C4-2B (cell line): ENCODE measurements around the gene SRPX2.

Source experiments
- ZFX ChIP-seq: fragments of 450-650 bp; IDR thresholded peaks from 2 replicates; pipeline ENCODE4 v1.6.1; 2017
- TF ChIP-seq, protein P1 (sequence below): fragments of 450-650 bp; conservative IDR thresholded peaks from 2 replicates; pipeline ENCODE4 v1.5.1; 2017; ENCODE audit warnings: mild to moderate bottlenecking

DNA sequence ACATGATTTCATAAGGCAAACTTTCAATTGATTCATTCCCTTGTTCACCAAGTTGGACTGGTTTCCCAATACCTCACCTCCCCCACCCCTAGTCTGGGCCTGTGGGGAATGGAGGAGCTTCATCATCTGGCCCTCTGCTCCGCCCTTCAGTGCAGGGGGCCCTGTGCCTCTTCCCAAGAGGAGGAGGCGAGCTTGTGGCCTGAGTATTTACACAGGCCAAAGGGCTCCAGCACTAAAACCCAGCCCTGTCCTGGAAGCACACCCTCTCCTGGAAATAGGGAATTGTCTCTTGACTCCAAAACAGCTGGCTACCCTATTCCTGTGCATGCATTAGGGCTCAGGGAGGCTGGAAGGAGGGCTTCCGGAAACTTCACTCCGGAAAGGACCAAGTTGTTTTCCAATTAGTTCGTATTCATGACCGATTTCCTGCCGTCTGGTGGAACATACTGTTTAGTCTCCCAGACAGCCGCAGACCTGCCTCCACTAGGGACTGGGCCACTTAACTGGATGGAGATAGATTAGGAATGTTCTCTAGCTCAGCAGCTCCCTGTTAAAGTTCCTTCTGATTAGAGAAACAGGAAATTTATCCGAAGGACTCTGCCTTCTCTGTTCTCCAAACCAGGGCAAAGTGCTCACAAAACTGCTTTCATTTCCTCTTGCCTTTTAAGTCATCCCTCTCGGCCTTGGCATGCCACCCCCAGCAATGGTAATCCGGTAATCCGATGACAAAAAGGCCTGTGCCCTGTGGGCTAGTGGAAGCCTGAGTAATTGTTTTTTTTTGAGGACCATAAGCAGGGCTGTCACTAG is 5.8 kb downstream of the SRPX2 start:
- TF ChIP-seq, protein P1, sequence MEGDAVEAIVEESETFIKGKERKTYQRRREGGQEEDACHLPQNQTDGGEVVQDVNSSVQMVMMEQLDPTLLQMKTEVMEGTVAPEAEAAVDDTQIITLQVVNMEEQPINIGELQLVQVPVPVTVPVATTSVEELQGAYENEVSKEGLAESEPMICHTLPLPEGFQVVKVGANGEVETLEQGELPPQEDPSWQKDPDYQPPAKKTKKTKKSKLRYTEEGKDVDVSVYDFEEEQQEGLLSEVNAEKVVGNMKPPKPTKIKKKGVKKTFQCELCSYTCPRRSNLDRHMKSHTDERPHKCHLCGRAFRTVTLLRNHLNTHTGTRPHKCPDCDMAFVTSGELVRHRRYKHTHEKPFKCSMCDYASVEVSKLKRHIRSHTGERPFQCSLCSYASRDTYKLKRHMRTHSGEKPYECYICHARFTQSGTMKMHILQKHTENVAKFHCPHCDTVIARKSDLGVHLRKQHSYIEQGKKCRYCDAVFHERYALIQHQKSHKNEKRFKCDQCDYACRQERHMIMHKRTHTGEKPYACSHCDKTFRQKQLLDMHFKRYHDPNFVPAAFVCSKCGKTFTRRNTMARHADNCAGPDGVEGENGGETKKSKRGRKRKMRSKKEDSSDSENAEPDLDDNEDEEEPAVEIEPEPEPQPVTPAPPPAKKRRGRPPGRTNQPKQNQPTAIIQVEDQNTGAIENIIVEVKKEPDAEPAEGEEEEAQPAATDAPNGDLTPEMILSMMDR: no peak
- TF ChIP-seq ZFX: no peak
